ENCODE data around the gene CTU1. TPM values are rescaled to one million over a fixed set of nuclear protein-coding genes. Genes with fewer than 3 reads are reported as not detected.

CTU1 gene
- total and polyA plus RNA-seq, 10 of the 15 experiments (the other 5 are each of a cell fraction or from before 2014, with no cell fraction given) = 0.02 to 10.5 (median 3.0) TPM; not detected in 1

DNA sequence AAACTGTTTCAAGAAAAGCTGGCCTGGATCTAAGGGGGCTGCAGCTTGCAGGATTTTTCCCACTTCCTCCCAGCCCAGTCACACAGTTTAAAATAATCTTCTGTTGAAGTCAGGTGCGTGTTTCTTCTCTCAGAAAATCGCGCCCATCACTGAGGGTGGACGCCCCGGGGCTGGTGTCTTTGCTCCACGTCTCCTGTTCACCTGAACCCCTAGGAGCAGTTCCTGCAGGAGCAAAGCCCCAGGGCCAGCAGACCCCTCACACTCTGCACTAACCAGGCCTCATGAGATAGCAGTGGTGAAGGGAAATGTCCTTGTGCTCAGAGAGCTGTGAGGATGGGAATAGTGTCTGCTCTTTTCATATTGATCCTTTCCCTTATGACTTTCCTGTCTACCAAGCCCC is 33.0 kb upstream of the CTU1 start:
- no peak for ATAC-seq
- no peaks in the 10 kb centered on the region for H4K20me1 ChIP-seq (ENCODE audit: control insufficient read depth, insufficient read depth)
- WGBS (ENCODE audit: insufficient coverage, insufficient replicate concordance, low lambda C conversion rate, missing lambda C conversion rate) = 54% methylated on average over 6 of the region's 6 CpGs
- H3K27ac ChIP-seq (ENCODE audit: control insufficient read depth, insufficient read depth) = no peak overlapping the region
- H3K36me3 ChIP-seq (ENCODE audit: control insufficient read depth in 2 of 2, insufficient read depth in 2 of 2, low read length in 1 of 2) = no peaks in the 10 kb centered on the region
- no peak for DNase-seq (ENCODE audit: low read depth, low spot score)
- H3K27me3 ChIP-seq (replicated peaks in 1 of 2; ENCODE audit: control insufficient read depth in 2 of 2, insufficient read depth in 2 of 2, low read length in 1 of 2) = no peaks in the 10 kb centered on the region; a peak in 1 of 4 replicates
- H3K4me3 ChIP-seq = no peak overlapping the region
- RAD21 ChIA-PET (ENCODE audit: unreplicated experiment) = no interaction called here
- no peaks in the 10 kb centered on the region for H3K79me2 ChIP-seq (ENCODE audit: control insufficient read depth, insufficient read depth, low read length)
- H3K9me3 ChIP-seq (replicated peaks; ENCODE audit: control insufficient read depth, insufficient read depth, low read length) = no peaks in the 10 kb centered on the region; the same call in 2 of the 3 replicates
- intact Hi-C loops (cut with micrococcal nuclease; ENCODE audit: unreplicated experiment) (no loop called here), in situ Hi-C loops (cut with MboI) (no loop called here)
- SMC1A ChIA-PET (ENCODE audit: uncharacterized antibody, unreplicated experiment) = no interaction called here
- TF ChIP-seq, protein P1, sequence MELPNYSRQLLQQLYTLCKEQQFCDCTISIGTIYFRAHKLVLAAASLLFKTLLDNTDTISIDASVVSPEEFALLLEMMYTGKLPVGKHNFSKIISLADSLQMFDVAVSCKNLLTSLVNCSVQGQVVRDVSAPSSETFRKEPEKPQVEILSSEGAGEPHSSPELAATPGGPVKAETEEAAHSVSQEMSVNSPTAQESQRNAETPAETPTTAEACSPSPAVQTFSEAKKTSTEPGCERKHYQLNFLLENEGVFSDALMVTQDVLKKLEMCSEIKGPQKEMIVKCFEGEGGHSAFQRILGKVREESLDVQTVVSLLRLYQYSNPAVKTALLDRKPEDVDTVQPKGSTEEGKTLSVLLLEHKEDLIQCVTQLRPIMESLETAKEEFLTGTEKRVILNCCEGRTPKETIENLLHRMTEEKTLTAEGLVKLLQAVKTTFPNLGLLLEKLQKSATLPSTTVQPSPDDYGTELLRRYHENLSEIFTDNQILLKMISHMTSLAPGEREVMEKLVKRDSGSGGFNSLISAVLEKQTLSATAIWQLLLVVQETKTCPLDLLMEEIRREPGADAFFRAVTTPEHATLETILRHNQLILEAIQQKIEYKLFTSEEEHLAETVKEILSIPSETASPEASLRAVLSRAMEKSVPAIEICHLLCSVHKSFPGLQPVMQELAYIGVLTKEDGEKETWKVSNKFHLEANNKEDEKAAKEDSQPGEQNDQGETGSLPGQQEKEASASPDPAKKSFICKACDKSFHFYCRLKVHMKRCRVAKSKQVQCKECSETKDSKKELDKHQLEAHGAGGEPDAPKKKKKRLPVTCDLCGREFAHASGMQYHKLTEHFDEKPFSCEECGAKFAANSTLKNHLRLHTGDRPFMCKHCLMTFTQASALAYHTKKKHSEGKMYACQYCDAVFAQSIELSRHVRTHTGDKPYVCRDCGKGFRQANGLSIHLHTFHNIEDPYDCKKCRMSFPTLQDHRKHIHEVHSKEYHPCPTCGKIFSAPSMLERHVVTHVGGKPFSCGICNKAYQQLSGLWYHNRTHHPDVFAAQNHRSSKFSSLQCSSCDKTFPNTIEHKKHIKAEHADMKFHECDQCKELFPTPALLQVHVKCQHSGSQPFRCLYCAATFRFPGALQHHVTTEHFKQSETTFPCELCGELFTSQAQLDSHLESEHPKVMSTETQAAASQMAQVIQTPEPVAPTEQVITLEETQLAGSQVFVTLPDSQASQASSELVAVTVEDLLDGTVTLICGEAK (IDR thresholded peaks at IDR 0.05; ENCODE audit: borderline replicate concordance) = no peak
- no peak for TF ChIP-seq DPF2 (IDR thresholded peaks at IDR 0.05)
- no TSS peak for BruUV-seq (replicated peaks)
- POLR2A ChIA-PET = no interaction called here
- no peaks in the 10 kb centered on the region for H3K4me1 ChIP-seq (ENCODE audit: control insufficient read depth, insufficient read depth, low read length)
- FAIRE-seq = no peak
- CTCF ChIA-PET = no interaction called here
- no peak overlapping the region for H2AFZ ChIP-seq (ENCODE audit: control insufficient read depth, low read depth, low read length)
- no peak overlapping the region for H3K9ac ChIP-seq (ENCODE audit: control insufficient read depth, insufficient read depth, low read length)
- H3K4me2 ChIP-seq (ENCODE audit: control insufficient read depth, insufficient read depth) = no peak overlapping the region

DNA sequence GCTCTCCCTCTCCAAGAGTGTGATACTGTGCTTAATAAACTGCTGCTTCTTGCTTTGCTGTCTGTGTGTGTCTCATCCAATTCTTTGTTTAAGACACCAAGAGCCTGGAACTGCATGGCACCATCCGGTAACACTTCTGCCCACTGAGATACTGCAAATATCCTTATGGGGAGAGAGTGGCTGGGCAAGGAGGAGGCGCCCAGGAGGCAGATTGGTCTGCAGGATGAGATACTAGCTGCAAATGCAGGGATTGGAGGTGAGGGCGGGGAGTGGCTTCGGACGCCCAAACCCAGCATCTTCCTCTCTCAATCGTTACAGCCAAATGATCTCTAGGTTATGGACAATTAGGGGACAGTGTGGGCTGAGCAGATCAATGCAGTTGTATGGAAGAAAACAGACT is 32.2 kb upstream of the CTU1 start:
- 47% methylated on average over 6 of the region's 6 CpGs for WGBS (ENCODE audit: insufficient coverage, insufficient replicate concordance, low lambda C conversion rate, missing lambda C conversion rate)
- FAIRE-seq (no peak), DNase-seq (ENCODE audit: low read depth, low spot score) (no peak), ATAC-seq (no peak)
- SMC1A ChIA-PET (ENCODE audit: uncharacterized antibody, unreplicated experiment) = no interaction called here
- CTCF ChIA-PET = no interaction called here
- Histone ChIP-seq H3K27ac (ENCODE audit: control insufficient read depth, insufficient read depth) (no peak overlapping the region), H3K4me1 (ENCODE audit: control insufficient read depth, insufficient read depth, low read length) (no peaks in the 10 kb centered on the region), H3K27me3 (replicated peaks in 1 of 2; ENCODE audit: control insufficient read depth in 2 of 2, insufficient read depth in 2 of 2, low read length in 1 of 2) (no peaks in the 10 kb centered on the region; a peak in 1 of 4 replicates), H3K9ac (ENCODE audit: control insufficient read depth, insufficient read depth, low read length) (no peak overlapping the region), H3K79me2 (ENCODE audit: control insufficient read depth, insufficient read depth, low read length) (no peaks in the 10 kb centered on the region), H3K4me2 (ENCODE audit: control insufficient read depth, insufficient read depth) (no peak overlapping the region), H4K20me1 (ENCODE audit: control insufficient read depth, insufficient read depth) (no peaks in the 10 kb centered on the region), H3K4me3 (no peak overlapping the region), H2AFZ (ENCODE audit: control insufficient read depth, low read depth, low read length) (no peak overlapping the region), H3K9me3 (replicated peaks; ENCODE audit: control insufficient read depth, insufficient read depth, low read length) (no peaks in the 10 kb centered on the region; the same call in 2 of the 3 replicates), H3K36me3 (ENCODE audit: control insufficient read depth in 2 of 2, insufficient read depth in 2 of 2, low read length in 1 of 2) (no peaks in the 10 kb centered on the region)
- intact Hi-C loops (cut with micrococcal nuclease; ENCODE audit: unreplicated experiment) = no loop called here
- in situ Hi-C loops (cut with MboI) = no loop called here
- no peak for TF ChIP-seq RBBP5 (conservative IDR thresholded peaks at IDR 0.05)
- TF ChIP-seq BHLHE40 (IDR thresholded peaks at IDR 0.05; ENCODE audit: borderline replicate concordance in 1 of 2, low read depth in 2 of 2, low read length in 1 of 2) = no peak
- BruUV-seq (replicated peaks) = no TSS peak
- POLR2A ChIA-PET = no interaction called here
- RAD21 ChIA-PET (ENCODE audit: unreplicated experiment) = no interaction called here

Measured in GM12878 (cell line).